GM18870 (cell line): ENCODE measurements around the gene CLIP1.
"Not testable (repeated sequence)": the region's sequence is repeated elsewhere in the genome, so short reads cannot be mapped to it uniquely, and the experiment has no call there.

ENCODE experiments used
- ATAC-seq: cut with Tn5 transposase; IDR thresholded peaks from one replicate; pipeline ENCODE4 v1.9.1; 2021; ENCODE audit warnings: moderate library complexity; ENCODE audit not compliant: unreplicated experiment

CLIP1 gene

GRCh38 chr12:122399254-122399591 is 23.2 kb downstream of the CLIP1 start:
- no peak for ATAC-seq

DNA sequence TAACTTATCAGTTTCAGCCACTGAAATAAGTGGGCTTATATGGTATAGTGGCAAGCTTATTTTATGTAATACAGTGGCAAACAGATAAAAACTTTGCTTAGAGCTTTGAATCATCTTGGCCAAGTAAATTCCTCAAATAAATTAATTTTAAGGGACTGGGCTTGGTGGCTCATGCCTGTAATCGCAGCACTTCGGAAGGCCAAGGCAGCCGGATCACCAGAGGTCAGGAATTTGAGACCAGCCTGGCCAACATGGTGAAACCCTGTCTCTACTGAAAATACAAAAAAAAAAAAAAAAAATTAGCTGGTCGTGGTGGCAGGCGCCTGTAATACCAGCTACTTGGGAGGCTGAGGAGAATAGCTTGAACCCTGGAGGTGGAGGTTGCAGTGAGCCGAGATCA is 24.5 kb downstream of the CLIP1 start:
- ATAC-seq = not testable (repeated sequence)

GRCh38 chr12:122395319-122395718 is 27.1 kb downstream of the CLIP1 start:
- no peak for ATAC-seq

- ATAC-seq = no peak
Observed at GRCh38 chr12:122394626-122395194, 27.8 kb downstream of the CLIP1 start.

- no peak for ATAC-seq
Observed at GRCh38 chr12:122393817-122394216, 28.7 kb downstream of the CLIP1 start.

DNA sequence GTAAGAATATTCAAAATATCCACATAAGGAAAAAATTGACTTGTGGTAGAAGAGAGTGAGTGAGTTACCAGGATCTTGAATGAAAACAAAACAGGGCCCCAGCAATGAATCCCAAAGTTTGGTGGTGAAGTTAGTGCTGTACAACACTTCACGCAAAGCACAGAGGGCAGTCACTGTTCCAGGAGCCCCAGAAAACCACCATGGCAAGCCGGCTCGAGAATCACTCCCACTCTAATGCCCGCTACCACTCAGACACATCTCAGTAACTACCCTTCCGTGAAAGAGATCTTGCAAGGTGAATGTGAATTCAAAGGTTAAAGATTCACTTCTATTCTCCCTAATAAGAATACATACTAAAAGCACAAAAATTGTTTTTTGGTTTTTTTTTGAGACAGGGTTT is 30.1 kb downstream of the CLIP1 start:
- ATAC-seq = no peak

DNA sequence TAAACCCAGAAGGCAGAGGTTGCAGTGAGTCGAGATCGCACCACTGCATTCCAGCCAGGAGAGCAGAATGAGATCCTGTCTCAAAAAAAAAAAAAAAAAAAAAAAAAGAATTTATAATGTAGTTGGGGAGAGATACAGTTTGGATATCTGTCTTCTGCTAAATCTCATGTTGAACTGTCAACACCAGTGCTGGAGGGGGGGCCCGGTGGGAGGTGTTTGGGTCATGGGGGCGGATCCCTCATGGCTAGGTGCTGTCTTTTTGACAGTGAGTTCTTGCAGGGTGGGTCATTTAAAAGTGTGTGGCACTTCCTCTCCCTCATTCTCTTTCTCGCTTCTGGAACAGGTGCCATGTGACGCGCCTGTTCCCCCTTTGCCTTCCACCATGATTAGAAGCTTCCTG is 32.8 kb downstream of the CLIP1 start:
- no peak for ATAC-seq

GRCh38 chr12:122387887-122388286 is 34.6 kb downstream of the CLIP1 start:
- no peak for ATAC-seq

GRCh38 chr12:122385171-122386016 is 37.1 kb downstream of the CLIP1 start:
- ATAC-seq = no peak

DNA sequence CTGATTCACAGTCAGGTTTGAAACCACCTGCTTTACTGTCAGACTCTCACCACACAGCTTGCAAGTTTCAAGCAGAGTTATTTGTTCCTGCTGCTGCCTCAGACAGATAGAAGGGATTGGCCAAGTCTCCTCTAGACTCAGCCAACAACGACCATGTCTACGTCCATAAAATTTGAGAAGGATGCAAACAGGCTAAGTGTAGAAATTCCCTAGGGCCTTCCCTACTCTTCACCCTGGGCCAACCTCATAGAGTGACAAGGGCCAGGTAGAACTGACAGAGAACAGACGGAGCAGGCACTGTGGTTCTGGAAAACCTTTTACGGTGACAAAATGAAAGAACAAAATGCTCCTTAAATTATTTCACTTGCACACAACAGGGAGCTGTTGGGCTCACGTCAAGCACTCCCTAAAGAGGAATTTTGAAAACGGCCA is 39.5 kb downstream of the CLIP1 start:
- no peak for ATAC-seq

DNA sequence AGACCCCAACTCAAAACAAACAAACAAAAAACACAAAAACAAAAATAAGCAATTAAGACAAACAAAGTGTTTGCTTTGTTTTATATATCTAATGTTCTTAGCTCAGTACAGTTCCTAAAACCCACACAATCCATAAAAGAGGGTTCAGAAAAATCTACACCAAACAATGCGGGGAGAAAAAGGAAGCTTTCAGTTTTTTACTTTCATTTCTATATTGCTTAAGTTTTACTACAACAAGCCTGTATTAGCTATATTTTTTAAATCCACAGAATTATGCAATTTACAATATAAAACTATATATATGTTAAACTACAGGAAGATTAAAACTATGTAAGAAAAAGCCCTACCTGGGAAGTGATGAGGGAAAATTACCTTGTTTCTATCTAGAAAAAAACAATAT is 41.4 kb downstream of the CLIP1 start:
- ATAC-seq = no peak

- not testable (repeated sequence) for ATAC-seq
Observed at GRCh38 chr12:122376751-122377150, 45.7 kb downstream of the CLIP1 start.

GRCh38 chr12:122374707-122375106 is 47.8 kb downstream of the CLIP1 start:
- ATAC-seq = no peak

DNA sequence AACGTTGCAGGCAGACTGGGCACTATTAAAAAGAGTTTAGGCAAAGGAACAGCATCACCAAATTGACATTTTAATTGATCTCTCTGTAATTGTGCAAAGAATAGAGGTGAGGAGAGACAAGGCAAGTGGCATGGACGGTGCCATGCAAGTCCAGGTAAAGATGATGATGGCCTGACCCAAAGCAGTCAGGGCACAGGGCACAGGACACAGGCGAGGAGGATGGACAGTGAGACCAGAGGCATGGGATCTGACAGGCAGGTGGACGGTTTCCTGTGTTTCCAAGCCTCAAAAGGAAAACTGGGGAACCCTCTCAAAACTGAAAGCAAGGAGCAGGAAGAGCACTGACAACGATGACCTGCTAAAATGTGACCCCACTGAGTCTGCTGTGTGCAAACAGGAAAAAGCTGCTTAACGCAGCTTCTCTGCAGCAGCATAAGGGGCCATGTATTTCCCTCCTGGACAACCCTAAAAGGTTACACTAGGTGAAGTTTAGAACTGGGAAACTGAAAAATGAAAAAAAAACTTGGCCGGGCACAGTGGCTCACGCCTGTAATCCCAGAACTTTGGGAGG is 50.9 kb downstream of the CLIP1 start:
- ATAC-seq = no peak

DNA sequence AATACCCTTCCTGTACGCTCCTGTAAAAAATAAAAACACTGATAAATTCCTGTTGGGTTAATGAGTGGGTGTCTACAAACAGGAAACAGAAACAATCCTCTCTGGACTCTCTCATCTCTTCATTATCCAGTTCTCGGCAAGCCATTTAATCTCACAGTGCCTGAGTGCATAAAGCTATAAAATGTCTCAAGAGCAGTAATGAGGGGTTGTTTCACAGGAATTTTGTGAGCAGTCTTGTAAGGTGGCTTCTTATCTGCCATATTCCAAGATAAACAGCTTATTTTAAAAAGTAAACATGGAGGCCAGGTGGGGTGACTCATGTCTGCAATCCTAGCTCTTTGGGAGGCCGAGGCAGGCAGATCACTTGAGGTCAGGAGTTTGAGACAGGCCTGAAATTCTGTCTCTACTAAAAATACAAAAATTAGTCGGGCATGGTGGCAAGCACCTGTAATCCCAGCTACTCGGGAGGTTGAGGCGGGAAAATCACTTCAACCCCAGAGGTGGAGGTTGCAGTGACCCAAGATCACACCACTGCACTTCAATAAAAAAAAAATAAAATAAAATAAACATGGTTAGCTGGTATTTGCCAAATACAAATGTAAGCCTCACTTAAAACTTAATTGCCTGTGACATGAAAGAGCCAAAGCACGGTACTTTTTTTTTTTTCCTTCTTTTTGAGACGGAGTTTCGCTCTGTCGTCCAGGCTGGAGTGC is 54.0 kb downstream of the CLIP1 start:
- ATAC-seq = no peak

GRCh38 chr12:122367632-122368031 is 54.8 kb downstream of the CLIP1 start:
- ATAC-seq = not testable (repeated sequence)

DNA sequence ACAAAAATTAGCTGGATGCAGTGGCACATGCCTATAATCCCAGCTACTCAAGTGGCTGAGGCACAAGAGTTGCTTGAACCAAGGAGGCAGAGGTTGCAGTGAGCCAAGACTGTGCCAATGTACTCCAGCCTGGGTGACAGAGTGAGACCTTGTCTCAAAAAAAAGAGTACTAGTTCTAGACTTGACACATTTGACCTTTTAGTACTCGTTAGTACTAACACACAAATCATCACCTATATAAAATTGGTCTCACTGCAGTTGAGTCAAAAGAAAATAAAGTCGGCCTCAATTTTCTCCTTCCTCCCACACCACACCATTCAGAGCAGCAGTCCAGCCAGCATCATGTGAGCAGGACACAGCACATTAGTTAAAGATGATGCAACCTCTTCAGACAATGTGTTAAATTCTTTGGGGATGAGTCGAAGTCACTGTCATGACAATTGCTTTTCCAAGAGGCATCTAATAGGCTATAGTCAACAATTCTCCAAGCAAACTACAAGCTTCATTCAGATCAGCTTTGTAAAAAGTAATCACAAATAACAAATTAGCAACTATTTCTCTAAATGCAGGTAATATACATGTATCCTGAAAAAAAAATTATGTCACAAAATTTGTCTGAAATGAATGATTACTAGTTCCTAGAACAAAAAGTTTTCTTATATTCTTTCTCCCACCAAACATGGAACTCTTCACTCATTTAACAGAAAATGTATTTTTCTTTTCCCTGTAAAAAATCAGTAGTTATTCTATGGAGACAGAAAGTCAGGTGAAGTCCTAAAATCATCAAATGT is 55.6 kb downstream of the CLIP1 start:
- ATAC-seq = no peak

DNA sequence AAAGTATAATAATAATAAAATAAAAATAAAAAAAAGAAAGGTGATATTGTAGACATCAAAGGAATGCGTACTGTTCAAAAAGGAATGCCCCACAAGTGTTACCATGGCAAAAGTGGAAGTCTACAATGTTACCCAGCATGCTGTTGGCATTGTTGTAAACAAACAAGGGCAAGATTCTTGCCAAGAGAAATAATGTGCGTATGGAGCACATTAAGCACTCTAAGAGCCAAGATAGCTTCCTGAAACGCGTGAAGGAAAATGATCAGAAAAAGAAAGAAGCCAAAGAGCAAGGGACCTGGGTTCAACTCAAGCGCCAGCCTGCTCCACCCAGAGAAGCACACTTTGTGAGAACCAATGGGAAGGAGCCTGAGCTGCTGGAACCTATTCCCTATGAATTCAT is 57.2 kb downstream of the CLIP1 start:
- ATAC-seq = not testable (repeated sequence)

DNA sequence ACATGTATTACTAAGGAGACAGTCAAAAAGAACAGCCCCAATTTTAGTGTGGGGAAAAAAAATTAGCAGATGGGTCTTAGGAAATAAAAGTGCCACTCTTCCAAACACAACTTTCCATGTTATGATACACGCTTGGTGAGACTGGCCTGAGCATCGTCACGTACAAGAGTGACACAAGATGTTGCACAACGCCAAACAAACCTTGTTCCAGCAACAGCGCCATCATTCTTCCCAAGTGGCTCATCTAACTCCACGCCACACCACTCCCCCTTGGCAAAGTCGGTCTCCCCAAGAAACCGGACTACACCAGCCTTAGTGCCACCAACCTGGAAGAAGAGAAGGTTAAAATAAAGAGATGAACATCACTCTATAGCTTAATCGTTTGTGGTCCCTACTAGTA is 58.7 kb downstream of the CLIP1 start:
- ATAC-seq = no peak

DNA sequence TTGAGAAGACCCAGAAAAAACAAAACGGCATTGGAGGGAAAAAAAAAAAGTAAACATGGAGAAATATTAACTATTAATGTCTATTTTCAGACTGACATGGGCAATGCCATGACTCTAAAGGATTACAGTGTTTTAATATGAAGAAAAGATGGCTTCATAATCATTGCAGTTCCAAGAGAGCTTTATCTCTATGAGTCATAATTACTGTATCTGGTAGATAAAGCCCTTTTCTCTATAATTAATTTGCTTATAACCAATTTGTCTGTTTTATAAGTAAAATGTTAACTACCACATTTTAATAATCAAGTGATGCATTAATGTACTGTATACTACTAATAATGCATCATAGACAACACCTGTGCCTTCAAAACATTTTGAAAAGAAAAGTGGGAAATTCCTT is 59.7 kb downstream of the CLIP1 start:
- ATAC-seq = no peak

DNA sequence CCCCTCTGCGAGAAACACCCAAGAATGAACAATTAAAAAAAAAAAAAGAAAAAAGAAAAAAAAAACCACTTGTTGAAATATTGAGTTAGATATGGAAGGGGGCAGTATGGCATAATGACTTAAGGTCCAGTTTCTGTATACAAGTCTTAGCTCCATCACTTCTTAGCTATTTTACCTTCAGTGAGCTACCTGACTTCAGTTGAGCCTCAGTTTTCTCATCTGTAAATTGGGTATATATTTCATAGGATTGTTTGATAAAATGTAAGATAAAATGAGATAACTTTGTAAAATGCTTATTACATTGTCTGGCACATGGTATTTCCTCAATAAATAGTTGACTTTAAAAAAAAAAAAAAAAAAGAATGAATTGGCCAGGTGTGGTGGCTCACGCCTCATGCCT is 64.1 kb downstream of the CLIP1 start:
- not testable (repeated sequence) for ATAC-seq
